Natural killer cell (primary cell): ENCODE data around the gene DIAPH2. TPM values are rescaled to one million over a fixed set of nuclear protein-coding genes. Genes with fewer than 3 reads are reported as not detected.

Experiments used
- ATAC-seq, 3 donors: fragments of 150-1000 bp in 2 of 3; fragments of 200-7000 bp in 1 of 3; cut with Tn5 transposase; 1 replicate in 1 of 3; 2 replicates in 2 of 3; pipeline ENCODE4 v1.10.0; 2021; ENCODE audit warnings: mild to moderate bottlenecking in 2 of 3, moderate library complexity in 2 of 3
- DNase-seq, 2 donors: peaks; one replicate each; pipeline versions ENCODE4 v3.0.0 to v3.0.0-alpha.2; 2013 to 2021; ENCODE audit warnings: mixed read lengths in 1 of 2
- H3K27ac ChIP-seq: one replicate; pipeline ENCODE4 v1.5.1; 2013; ENCODE audit warnings: mild to moderate bottlenecking, low read length
- H3K27me3 ChIP-seq: one replicate; pipeline ENCODE4 v1.6.1; 2013; ENCODE audit warnings: low read length; ENCODE audit not compliant: control insufficient read depth, insufficient read depth
- H3K36me3 ChIP-seq: one replicate; pipeline ENCODE4 v1.6.1; 2013; ENCODE audit warnings: low read length; ENCODE audit not compliant: control insufficient read depth, insufficient read depth
- H3K4me1 ChIP-seq: one replicate; pipeline ENCODE4 v1.6.1; 2013; ENCODE audit warnings: low read length; ENCODE audit not compliant: control insufficient read depth, insufficient read depth
- H3K4me3 ChIP-seq: one replicate; pipeline ENCODE4 v1.5.1; 2013; ENCODE audit warnings: low read length
- H3K9me3 ChIP-seq: one replicate; pipeline ENCODE4 v1.6.1; 2013; ENCODE audit warnings: low read length; ENCODE audit not compliant: control insufficient read depth, insufficient read depth
- H3K27ac Mint-ChIP-seq, 2 donors: one replicate each; pipeline ENCODE4 v1.8.0; 2022; ENCODE audit warnings: mild to moderate bottlenecking in 2 of 2, mixed read lengths in 2 of 2, moderate library complexity in 1 of 2
- H3K27me3 Mint-ChIP-seq, 2 donors: one replicate each; pipeline ENCODE4 v1.8.0; 2022; ENCODE audit warnings: low read depth in 2 of 2, mixed read lengths in 2 of 2
- H3K36me3 Mint-ChIP-seq: one replicate; pipeline ENCODE4 v1.8.0; 2022; ENCODE audit warnings: mixed read lengths
- H3K4me1 Mint-ChIP-seq, 2 donors: one replicate each; pipeline ENCODE4 v1.8.0; 2022; ENCODE audit warnings: mixed read lengths in 2 of 2
- H3K4me3 Mint-ChIP-seq: one replicate; pipeline ENCODE4 v1.8.0; 2022; ENCODE audit warnings: mild to moderate bottlenecking, moderate library complexity, mixed read lengths
- H3K9me3 Mint-ChIP-seq, 2 donors: one replicate each; pipeline ENCODE4 v1.8.0; 2022; ENCODE audit warnings: mixed read lengths in 2 of 2
- CTCF ChIP-seq: fragments of 200-600 bp; IDR thresholded peaks from one replicate; pipeline ENCODE4 v1.8.0; 2022; ENCODE audit warnings: antibody characterized with exemption
- WGBS: methylation state at CpG from one replicate; pipeline ENCODE4 v1.1.7; 2013; ENCODE audit warnings: missing lambda C conversion rate; ENCODE audit not compliant: insufficient coverage; 5-methylcytosine and 5-hydroxymethylcytosine counted together
- intact Hi-C: fragments of 100-400 bp; cut with micrococcal nuclease; formaldehyde crosslinking; loops from one replicate; pipeline ENCODE4 v1.14.2; 2022
- total RNA-seq, 4 donors: library from RNA; stranded (reverse); fragments of 120-200 nt in 1 of 4; gene quantifications; one replicate each; pipeline versions ENCODE4 v1.2.3 to v1.2.4, GENCODE V29; 2013 to 2022

DIAPH2 gene
- total RNA-seq, 3 donors from 2014 or later (not counting 1 experiment from before 2014, with no cell fraction given), result 17.0 to 18.2 (median 17.0) TPM

- Mint-ChIP-seq H3K9me3 (no peaks in the 10 kb centered on the region), H3K27me3 (no peaks in the 10 kb centered on the region), H3K27ac (no peak overlapping the region), H3K4me3 (no peak overlapping the region), H3K36me3 (no peaks in the 10 kb centered on the region), H3K4me1 (peaks cover 0 to 10% of the 10 kb centered on the region in 2 donors)
- TF ChIP-seq CTCF, result no peak
- H3K27ac ChIP-seq, result no peak overlapping the region
- intact Hi-C loops, result no loop called here
- DNase-seq (no peak), ATAC-seq (no peak)
- H3K27me3 ChIP-seq, result no peaks in the 10 kb centered on the region
- H3K9me3 ChIP-seq, result no peaks in the 10 kb centered on the region
- 75% methylated on average over 2 of the region's 2 CpGs for WGBS
- H3K36me3 ChIP-seq, result no peaks in the 10 kb centered on the region
- no peak overlapping the region for H3K4me3 ChIP-seq
- H3K4me1 ChIP-seq, result no peaks in the 10 kb centered on the region
These were observed 309.5 kb downstream of the DIAPH2 start for GRCh38 chrX:96994093-96994492.

GRCh38 chrX:96997196-96997595 is 312.6 kb downstream of the DIAPH2 start:
- no peak for DNase-seq
- Histone ChIP-seq H3K4me1 (no peaks in the 10 kb centered on the region), H3K27me3 (no peaks in the 10 kb centered on the region), H3K36me3 (no peaks in the 10 kb centered on the region), H3K9me3 (no peaks in the 10 kb centered on the region), H3K27ac (no peak overlapping the region), H3K4me3 (no peak overlapping the region)
- Mint-ChIP-seq H3K4me3 (no peak overlapping the region), H3K4me1 (peaks cover 6 to 16% of the 10 kb centered on the region in 2 donors), H3K27me3 (no peaks in the 10 kb centered on the region), H3K9me3 (no peaks in the 10 kb centered on the region), H3K36me3 (no peaks in the 10 kb centered on the region), H3K27ac (no peak overlapping the region)
- WGBS, result no CpG with 5 or more reads among the region's 4 CpGs
- no peak for TF ChIP-seq CTCF
- ATAC-seq, result no peak
- intact Hi-C loops, result no loop called here

- Mint-ChIP-seq H3K27ac (no peak overlapping the region), H3K9me3 (no peaks in the 10 kb centered on the region), H3K4me3 (no peak overlapping the region), H3K27me3 (no peaks in the 10 kb centered on the region), H3K36me3 (no peaks in the 10 kb centered on the region), H3K4me1 (peaks cover 6% of the 10 kb centered on the region in 2 donors)
- intact Hi-C loops, result no loop called here
- no peaks in the 10 kb centered on the region for H3K4me1 ChIP-seq
- H3K9me3 ChIP-seq, result no peaks in the 10 kb centered on the region
- no peak overlapping the region for H3K4me3 ChIP-seq
- no peak overlapping the region for H3K27ac ChIP-seq
- ATAC-seq (no peak), DNase-seq (no peak)
- no peak for TF ChIP-seq CTCF
- no peaks in the 10 kb centered on the region for H3K36me3 ChIP-seq
- H3K27me3 ChIP-seq, result no peaks in the 10 kb centered on the region
These were observed 316.2 kb downstream of the DIAPH2 start for GRCh38 chrX:97000682-97001368.

- H3K4me3 Mint-ChIP-seq, result no peak overlapping the region
- ATAC-seq, result no peak
- no peaks in the 10 kb centered on the region for H3K9me3 Mint-ChIP-seq
- no peaks in the 10 kb centered on the region for H3K27me3 ChIP-seq
- H3K4me1 ChIP-seq, result no peaks in the 10 kb centered on the region
- H3K27ac Mint-ChIP-seq, result no peak overlapping the region
- no peak for DNase-seq
- no peak overlapping the region for H3K27ac ChIP-seq
- no peaks in the 10 kb centered on the region for H3K27me3 Mint-ChIP-seq
- H3K4me1 Mint-ChIP-seq, result no peaks in the 10 kb centered on the region
- no peaks in the 10 kb centered on the region for H3K36me3 ChIP-seq
- H3K9me3 ChIP-seq, result no peaks in the 10 kb centered on the region
- intact Hi-C loops, result no loop called here
- no peaks in the 10 kb centered on the region for H3K36me3 Mint-ChIP-seq
- no peak overlapping the region for H3K4me3 ChIP-seq
- 94% methylated on average over 2 of the region's 3 CpGs for WGBS
- TF ChIP-seq CTCF, result no peak
These were observed 321.5 kb downstream of the DIAPH2 start for GRCh38 chrX:97006167-97006566.
